ENCODE data around the gene ASTL.
A peak's percentile ranks its signal among the peaks of the same experiment; 100 is the strongest.

ASTL gene

DNA sequence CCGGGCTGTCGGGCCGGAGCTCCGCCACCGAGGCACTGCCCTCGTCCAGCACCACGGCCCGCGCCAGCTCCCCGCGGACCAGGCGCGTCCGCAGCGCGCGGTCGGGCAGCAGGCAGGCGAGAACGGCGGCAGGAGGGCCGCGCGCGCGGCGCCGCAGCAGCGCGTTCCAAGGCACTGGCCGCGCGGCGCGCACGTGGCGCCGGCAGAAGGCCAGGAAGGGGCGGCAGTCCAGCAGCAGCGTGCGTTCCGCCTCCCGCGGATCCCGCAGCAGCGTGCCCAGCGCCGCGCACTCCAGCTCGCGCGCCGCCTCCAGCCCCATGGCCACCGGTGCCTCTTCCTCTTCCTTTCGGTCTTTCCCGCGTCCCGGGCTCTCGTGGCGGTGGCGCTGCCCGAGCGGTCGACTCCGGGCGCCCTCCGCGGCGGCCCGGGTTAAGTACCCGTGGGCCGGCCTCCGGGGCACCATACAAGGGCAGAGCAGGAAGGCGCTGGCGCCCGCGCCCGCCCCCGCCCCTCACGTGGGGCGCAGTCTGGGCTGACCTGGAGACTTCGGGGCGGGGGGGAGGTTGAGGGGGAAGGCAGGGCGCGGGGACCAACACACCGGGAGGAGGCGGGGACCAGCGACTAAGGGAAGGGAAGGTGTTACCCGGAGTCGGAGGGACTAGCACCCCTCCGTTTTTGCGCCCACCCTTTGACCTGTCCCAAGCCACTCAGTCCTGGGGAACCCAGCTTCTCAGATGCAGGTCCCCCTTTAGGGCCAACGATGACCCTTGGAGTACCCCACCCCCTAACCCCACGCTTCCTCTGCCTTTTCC lies 6.9 kb upstream of the ASTL start, which contains the start of gene DUSP2:
DUSP2 (minus strand) TSS at position 405 of the 812 bp plus-strand sequence; CDS start at position 319, 86 bp downstream.
- peak; percentile 95 for DNase-seq

DNA sequence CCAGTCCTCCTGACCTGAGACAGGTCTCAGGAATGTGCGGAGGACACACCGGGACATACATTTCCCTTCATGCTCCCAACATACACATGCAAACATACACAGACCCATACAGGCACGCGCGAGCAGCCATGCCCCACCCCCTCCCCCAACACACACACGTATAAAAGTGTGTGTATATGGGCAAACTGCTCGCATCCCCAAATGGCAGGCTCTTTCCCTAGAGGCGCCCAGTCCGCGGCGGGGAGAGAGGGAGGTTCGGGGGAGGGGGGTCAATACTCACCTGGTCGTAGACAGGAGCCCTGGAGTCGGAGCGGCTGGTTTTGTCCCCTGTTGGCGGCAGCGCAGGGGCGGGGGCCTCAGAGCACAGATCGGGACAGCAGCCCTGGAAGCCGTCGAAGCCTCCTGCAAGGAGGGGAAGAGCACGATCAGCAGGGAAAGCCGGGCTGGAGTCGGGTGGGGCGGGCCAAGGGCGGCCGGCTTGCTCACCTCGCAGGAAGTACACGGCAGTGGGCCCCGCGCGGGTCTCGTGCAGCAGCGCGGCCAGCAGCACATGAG lies 6.3 kb upstream of the ASTL start:
- DNase-seq, result peak; percentile 62

DNA sequence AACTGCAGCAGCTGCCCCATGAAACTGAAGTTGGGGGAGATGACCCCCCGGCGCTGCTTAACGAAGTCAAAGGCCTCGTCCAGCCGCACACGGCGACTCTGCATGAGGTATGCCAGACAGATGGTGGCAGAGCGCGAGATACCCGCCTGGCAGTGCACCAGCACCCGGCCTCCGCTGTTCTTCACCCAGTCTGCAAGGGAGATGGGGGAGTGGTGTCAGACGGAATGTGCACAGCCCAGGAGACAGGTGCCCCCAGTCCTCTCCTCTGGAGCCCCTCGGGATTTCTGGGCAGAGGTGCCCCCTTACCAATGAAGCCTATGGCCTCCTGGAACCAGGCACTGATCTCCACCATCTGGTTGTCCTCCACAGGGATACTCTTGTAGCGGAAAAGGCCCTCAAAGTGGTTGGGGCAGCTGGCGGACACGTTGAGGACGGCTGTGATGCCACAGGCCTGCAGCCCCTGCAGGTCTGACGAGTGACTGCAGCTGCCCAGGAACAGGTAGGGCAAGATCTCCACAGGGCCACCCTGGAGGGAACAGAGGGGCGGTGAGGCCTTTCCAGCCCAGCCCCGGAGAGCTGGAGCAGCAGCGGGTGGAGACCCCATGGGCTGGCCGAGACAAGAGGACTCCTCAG lies 5.7 kb upstream of the ASTL start:
- peak; percentile 46 for DNase-seq

DNA sequence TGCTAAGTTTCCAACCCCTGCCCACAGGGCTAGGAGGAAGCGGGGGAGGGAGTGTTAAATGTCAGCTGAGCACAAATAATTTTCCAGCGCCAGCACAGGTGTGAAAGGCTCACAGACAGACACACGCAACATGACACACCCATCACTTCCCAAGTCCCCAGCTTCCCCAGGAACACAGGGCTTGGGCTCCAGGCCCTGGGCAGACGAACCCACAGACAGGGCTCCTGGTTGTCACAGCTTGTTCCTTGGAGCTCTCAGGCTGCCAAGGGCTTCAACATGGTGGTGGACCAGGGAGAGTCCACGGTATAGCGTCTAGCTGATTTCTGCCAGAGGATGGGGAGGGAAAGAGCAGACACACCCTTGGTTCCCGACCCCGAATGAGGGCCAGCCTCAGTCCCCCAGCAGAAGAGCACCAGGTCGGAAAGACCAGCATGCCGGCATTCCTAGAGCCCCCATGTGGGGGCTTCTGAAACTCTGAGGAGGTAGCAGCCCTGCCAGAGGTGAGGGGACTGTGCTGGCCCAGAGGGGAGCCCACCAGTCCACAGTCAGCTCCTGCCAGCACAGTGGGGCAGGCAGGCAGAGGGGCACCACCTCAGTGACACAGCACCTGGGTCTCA lies 5.0 kb upstream of the ASTL start:
- DNase-seq, result peak; percentile 53

DNA sequence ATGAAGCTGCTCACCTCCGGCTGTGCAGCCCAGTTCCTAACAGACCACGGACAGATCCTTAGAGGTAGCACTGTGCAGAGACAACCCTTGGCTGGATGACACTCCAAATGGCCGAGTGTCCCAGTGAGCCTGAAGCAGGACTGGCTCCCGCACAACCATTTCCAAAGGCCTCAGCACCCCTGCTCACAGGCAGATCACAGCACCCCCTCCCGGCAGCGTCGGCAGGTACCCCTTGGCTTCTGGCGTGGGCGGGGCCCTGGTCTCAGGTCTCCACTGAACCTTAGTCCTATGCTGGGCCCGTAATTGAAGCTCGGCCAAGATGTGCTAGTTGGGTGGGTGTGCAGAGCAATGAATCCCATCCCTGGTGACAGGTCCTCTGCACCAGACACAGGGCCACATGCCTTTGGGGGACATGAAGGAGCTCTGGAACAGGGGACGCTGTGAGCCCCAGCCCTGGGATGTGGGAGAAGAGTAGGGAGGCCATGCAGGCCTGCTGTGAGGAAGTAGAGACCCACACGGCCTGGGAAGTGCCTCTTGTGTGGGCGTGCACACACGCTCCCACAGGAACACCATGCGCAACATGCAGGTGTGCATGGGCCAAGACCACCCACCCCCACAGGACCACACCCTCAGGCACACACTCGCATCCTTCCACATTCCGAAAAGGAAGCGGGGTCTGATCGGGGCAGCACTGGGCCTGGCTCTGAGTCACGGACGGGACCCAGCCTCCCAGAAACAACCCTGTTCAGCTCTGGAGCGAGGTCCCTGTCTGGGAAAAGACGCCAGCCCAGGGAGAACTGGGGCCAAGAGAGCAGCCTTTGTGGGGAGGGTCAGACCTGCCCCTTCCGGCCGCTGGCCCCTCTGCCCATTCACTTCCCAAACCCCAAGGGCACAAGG lies 4.2 kb upstream of the ASTL start:
- DNase-seq, result peak; percentile 78

DNA sequence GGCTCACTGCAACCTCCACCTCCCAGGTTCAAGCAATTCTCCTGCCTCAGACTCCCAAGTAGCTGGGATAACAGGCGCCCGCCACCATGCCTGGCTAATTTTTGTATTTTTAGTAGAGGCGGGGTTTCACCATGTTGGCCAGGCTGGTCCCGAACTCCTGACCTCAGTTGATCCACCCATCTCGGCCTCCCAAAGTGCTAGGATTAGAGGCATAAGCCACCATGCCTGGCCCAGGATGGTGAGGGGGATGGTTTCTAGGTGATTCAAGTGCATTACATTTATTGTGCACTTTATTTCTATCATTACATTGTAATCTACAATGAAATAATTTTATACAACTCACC lies 3.3 kb upstream of the ASTL start:
- peak; percentile 28 for DNase-seq

DNA sequence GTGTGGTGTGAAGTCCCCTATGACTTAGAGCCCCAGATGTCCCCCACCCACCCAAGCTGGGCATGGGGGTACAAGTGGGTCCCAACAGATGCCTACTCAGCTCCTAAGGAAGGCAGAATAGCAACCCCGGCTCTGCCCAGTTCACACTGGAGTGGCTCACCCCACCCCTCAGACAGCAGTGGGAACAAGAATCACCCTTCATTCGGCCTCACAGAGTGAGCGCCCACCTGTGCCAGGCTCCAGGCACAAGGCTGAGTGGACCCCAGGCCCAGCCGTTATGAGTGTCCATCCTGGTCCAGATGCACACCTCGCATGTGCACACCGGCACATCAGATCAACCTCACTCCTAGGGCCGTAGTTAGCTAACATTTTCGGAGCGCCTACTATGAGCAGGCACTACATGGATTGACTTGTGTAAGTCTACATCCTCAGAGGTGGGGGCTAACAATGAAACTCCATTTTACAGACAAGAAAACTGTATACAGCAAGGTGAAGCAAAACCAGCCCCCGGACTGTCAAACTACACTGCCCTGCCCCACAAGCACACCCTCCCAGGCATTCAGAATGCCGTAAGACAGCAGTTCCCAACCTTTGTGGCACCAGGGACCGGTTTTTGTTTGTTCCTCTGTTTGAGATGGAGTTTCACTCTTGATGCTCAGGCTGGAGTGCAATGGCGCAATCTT lies 2.8 kb upstream of the ASTL start:
- DNase-seq, result peak; percentile 46

DNA sequence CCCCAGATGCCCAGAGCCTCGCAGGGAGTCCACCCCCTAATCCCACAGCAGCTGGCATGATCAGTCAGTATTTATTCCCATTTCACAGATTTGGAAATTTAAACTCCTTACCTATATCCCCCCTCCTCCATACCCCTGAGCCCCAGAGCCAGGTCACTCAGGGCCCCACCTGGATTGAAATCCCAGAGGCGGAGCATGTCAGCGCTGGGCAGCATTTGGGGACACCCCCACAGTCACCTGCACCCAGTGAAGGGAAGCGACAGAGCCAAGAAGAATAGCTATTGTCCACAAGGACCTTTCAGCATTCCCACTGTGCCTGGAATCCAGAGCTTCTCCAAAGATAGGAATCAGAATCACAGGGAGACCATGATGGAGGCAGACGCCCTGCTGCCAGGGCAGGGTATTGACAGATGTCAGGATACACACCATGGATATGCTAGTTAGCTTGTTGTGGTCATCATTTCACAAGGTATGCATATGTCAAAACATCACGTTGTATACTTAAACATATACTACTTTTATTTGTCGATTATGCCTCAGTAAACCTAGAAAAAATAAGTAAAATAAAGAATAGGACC lies 968 bp upstream of the ASTL start:
- no peak for DNase-seq

DNA sequence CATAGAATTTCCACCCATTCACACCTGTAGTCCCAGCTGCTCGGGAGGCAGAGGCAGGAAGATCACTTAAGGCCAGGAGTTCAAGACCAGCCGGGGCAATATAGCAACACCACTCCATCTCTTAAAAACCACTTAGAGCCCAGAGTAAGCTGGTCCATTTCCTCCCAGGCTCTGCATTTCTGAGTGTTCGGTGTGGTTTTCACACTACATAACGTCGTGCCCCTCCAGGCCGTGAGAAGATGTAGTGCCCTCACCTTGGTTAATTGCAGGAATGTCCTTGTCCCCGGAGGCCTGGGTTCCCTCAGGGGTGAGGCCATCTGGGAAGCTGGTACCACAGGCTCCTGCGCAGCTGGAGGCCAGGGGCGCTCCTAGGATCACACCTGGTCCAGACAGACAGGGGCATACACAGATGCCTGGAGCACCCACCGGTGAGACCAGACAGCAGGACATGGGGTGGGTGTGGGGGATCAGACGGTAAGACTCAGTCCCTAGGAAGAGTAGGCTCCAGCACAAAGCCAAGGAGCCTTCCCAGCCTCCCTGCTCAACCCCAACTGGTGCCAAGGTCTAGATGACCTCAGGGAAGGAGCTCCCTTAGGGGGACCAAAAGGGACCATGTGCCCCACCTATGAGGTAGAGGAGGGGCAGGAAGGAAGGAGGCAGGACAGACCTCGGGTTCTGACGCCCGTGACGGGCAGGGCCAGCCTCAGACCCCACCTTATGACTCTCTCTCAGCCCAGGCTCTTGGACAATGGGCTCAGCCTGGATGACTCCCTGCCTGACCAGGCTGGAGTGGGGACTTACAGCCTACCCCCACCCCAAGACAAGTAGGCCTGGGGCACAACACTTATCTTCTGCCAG lies 752 bp downstream of the ASTL start:
- no peak for DNase-seq

DNA sequence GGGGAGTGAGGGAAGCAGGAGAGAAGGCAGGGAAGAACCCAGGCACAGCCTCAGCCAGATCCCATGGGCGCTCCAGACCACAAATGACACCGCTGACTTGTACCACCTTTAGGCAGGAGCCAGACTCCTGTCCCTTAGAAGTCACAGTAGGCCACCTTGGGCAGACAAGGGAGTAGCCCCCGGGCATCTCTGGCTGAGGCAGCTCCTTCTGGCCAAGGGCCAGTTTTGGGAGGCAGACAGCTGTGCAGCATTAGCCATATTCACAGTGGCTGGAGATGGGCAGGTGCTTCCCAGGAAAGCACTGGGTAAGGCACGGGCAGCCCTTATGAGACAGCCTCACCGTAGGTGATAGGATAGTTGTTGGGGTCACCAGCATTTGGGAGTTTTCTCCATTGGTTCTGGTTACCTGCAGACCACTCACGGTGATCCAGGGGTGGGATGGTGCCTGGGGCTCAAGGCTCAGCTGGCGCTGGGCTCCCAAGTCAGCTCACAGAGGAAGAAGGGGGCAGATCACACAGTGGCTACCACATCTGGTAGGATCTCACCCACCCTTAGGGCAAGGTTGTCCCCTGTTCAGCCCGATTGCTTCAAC lies 2.1 kb downstream of the ASTL start:
- DNase-seq, result no peak

DNA sequence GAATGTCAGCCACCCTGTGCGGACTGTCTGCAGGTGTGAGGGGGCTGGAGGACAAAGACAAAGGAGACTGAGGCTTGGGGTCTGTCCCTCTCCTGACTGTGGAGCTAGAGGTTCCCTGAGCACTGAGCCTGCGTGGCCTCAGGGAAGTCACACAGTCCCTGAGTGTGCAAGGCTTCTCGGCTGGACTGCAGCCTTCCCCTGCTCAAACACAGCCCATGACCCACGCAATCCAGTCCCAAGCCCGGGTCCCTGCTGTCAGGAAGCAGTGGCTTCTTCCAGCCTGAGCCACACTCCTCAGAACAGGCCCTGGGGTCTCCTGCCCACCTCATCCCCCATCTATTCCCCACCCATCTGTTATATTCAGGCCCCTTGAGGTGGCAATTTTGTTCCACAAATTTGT lies 2.7 kb downstream of the ASTL start:
- no peak for DNase-seq

DNA sequence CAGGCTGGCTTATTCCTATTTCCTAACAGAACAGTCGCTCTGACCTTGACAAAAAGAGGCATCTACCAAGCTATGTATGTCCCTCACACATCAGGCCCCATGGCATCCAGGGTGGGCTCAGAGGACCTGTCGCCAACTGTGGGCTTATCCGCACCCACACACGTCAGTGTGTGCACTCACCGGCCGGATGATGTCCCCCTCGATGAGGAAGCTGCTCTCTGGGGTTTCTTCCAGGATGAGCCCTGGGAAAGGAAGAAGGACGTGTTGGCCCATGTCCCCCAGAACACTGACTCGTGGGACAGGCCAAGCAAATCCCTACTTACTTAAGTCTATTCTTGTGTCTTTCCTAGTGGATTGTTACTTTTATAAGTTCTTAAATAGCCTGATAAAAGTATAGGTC lies 3.1 kb downstream of the ASTL start:
- DNase-seq, result no peak

DNA sequence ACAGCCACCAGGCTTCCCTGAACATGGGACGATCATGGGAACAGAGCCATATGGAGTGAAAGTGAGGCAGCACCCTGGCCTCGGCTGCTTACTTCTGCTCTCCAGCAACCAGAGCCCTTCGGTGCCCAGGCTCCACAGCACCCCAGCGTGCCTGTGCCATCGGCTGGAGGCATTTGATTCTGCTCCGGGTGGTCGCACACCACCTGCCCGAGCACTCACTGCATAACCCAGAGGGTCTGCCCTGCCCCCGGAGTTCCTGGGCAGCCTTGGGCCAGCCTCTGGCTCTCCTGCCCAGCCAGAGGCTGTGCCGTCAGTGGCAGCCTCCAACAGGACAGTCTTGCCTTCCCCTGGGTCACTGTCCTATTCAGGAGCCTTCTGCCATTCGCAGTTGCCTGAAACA lies 3.9 kb downstream of the ASTL start:
- DNase-seq, result no peak

DNA sequence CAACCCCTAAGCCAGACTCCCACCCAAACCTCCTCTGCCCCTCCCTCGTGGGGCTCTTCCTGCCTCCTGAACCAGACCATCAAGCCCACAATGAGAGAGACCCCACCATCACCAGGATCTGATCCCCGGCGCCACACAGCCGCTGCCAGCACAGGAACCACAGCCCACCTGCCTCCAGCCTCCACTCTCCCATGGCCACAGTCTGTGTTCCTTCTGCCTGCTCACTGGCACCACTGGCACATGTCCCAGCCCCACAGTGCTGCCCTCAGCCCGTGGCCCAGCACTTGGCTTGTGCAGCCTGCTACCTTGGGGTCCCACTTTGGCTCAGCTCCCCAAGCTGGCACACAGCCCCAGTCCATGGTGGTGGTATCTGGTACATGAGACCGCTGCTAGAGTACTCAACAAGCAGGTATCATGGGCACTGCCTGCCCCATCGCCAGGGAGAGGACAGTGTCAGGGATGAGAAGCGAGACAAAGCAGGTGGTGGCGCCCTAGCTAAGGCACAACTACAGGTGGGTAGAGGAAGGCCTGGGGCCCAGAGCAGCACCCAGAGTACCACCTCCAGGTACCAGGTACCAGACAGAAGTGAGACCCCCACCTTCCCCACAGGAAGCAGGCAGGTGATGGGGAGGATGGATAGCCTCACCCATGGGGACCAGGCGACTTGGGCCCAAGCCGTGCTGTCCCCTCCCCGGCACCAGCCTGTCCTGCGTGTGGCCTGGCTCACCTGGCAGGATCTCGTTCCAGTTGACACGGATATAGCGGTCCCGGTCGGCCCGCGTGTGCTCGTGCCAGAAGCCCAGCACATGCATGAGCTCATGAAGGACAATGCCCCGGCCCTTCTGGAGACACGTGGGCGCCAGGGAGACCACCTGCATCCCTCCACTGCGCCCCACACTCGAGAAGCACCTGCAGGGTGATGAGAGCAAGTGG lies 6.2 kb downstream of the ASTL start:
- DNase-seq, result no peak

DNA sequence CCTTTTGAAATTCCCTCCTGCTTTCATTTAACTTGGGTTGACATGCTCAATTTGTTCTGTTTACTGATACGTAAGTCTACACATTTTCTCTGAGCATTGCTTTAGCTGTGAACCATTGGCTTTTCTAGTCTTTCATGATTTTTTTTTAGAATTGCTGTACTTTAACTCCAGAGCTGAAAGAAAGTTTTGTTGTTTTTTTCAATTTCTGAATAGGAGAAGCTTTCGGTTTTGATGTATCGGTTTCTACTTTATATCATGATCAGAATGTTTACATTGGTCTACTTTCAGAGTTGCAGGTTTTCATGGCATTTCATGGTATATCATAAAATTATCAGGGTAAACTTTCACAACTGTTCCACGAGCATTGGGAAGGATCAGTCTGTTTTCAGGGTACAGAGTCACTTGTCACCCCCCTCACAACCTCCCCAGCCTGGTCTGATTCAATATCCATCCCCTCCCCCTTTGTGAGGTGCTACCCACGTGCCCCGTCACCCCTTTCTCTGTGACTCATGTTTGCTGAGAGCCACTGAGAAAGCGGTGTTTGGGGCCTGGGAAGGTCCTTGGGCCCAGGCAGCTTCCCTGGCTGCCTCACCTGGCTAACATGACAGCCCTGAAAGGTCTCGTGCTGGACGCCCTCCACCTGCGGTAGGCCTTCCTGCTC lies 7.0 kb downstream of the ASTL start:
- peak; percentile 46 for DNase-seq

DNA sequence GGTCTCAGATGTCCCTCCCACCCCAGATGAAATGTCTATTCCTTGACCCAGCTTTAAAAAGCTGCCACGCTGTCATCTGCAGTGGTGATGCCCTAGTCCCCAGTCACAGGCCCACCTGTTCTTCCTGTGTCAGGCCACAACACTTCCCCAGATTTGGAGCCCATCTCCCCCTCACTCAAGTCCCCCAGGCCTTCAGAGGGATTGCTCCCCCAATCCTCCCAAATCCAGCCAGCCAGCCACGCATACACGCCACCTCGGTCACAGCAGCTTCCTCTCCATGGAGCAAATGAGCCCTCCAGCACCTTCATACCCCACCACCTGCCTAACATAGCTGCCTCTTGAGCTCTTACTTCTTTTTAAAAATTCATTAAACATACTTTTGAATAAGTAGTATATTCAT lies 7.8 kb downstream of the ASTL start:
- no peak for DNase-seq

DNA sequence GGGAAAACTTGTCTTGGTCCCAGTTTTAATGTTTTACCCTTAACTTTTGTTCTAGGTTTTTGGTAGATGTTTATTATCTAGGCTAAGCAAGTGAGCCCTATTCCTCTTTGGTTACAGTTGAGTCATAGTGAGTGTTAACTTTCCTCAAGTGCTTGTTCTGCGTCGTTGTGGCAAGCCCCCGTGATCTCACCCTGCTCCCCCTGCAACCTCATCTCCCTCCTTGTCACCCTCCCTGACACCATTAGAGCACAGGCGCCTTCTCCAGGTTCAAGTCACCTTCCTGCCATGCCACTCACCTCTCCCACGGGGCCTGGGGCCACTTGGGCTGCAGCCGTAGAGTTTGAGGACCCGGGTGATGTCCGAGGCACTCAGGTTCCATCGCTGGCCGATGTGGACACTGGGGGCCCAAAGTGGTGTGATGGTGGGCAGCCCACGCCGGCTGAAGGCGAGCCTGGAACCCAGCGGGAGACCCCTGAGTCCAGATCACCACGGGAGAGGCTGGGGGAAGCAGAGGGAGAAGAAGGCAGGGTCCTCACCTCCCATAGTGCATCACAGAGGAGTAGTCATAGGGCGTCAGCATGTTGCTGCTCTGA lies 8.7 kb downstream of the ASTL start:
- DNase-seq, result no peak

DNA sequence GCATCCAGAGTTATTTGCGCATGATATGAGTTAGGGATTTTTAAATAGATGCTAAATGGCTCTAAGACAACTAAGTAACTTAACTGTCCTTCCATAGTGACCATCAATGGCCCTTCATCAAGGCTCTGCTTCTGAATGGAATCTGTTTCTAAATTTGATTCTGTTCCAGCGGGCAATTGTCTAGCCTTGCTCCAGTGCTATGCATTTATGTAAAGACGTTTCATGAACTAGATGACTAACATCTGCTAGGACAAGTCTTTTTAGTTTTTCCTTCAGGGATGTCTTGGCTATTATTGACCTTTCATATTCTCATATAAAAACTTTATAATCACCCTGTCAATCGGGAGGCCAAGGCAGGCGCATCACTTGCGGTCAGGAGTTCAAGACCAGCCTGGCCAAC lies 9.8 kb downstream of the ASTL start:
- no peak for DNase-seq

All from activated CD8-positive, alpha-beta memory T cell treated with anti-CD3 and anti-CD28 coated beads, Interleukin-2, amount 50 U/mL, for 4 hours (primary cell).